UCSD-AML1 (cell line): Measurements from ENCODE around the gene NDUFAF8.

Source experiments
- DNase-seq: peaks from one replicate; lab custom pipeline; 2025; ENCODE audit not compliant: unreplicated experiment; lab: John Stamatoyannopoulos, UW

NDUFAF8 gene

DNA sequence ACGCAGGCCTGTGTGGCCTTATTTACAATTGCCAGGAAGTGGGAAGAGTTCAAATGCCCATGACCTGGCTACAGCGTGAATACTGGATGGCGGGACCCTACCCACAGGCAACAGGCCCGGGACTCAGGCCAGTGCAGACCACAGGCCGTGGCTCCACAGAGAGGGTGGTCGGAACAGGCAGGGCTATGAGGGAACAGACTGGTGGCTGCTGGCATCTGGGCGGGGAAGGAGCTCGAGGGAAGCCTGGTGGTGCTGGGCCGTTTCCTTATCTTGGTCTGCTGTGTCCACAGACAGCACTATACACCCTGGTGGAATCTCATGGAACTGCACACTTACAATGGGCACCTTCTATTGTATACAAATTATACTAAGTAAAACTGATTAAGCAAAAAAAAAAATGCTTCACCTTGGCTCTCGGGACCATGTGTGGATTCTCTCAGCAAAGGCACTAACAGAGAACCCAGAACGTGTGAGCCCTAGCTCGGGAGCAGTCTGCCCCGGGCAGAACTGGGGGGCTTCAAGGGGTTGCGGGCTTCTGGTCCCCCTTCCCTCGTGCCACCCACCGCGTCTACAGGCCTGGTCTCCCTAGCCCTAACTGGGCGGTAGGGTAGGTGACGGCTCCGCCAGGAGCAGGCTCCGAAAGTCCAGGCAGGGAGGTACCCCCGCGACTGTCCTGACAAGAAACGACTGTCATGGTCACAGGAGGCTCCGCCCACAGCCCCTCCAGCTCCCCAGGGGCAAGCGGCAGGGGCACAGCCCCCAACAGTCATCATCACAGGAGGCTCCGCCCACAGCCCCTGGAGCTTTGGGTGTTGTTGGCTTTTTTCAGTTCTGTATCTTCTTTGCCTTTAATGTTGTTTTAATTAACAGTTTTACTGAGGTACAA is 38.2 kb upstream of the NDUFAF8 start:
- peak; percentile 74 for DNase-seq

DNA sequence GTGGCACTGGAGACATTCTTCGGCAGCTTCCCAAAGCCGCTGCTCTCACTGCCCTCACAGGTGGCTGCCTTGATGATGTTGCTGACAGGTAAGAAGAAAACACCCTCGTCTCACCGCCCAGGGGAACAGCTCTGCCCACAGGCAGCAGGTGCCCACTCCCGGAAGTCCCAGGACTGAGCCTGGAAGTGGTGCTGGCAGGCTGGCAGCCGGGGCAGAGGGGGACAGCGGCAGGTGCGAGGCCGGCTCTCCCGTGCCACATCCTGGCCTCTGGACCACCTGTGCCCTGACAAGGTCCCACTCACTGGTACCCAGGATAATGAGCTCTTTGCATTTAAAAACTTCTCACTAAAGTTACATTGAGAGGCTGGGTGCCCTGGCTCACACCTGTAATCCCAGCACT is 36.8 kb upstream of the NDUFAF8 start:
- DNase-seq: no peak

DNA sequence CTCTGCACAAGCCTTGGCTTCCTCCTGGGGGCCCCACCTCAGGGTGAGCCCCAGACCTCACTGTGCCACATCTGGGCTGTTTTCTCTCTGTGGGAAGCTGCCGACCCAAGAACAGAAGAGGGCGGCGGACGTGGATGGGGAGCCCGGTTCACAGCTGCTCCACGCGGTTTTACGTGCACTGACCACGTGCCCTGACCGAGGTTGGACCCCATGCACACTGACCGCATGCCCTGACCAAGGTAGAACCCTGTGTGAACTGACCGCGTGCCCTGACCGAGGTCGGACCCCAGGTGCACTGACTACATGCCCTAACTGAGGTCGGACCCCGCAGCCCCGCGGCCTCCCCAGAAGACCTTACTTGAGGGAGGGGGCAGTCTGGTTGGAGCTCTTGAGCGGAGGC is 36.0 kb upstream of the NDUFAF8 start:
- DNase-seq: no peak

DNA sequence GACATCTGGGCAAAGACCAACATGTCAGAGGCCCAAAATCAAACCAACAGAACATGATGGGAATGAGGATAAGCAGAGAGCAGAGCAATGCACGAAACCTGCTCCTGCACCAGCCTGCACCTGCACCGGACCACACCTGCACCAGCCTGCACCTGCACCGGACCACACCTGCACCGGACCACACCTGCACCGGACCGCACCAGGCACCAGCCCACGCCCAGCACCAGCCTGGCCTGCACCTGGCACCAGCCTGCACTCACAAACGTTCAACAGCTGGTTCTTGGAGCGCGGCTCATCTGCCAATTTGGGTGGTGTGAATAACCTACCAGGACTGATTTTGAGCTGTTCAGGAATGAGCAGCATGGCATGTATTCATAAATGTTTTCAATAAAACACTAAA is 34.5 kb upstream of the NDUFAF8 start:
- no peak for DNase-seq

DNA sequence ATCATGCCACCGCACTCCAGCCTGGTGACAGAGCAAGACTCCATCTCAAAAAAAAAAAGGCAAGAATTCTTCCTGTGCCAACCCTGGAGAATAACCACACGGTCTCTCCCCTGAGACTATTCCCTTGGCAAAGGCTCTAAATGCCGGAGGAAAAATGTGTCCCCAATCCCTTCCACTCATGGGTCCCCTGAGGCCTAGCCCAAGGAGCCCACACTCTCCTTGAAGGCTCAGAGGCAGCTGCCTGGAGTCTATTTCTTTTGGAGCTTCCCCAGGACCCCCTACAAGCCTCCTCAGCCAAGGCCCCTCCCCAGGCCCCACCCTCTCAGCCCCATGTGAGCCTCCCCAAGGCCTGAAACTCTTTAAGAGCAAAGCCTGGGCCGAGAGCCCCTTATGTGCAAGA is 33.0 kb upstream of the NDUFAF8 start:
- no peak for DNase-seq

DNA sequence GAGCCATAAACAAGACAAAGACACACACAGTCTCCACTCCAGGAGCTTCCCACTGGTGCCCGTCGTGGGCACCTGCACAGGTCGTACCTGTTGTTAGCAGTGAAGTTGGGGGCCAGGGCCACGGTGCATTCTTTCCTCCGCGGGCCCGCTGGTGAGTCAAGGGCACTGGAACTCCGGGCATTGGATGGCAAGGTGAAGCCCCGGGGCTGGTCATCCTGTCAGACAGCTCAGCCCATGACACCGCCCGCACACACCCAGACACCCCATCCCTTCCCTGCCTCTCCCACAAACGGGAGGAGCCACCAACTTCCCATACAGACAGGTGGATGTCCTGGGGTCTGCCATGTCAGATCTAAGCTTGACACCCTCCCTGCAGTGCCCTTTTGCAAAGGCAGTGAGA is 32.5 kb upstream of the NDUFAF8 start:
- DNase-seq: no peak

DNA sequence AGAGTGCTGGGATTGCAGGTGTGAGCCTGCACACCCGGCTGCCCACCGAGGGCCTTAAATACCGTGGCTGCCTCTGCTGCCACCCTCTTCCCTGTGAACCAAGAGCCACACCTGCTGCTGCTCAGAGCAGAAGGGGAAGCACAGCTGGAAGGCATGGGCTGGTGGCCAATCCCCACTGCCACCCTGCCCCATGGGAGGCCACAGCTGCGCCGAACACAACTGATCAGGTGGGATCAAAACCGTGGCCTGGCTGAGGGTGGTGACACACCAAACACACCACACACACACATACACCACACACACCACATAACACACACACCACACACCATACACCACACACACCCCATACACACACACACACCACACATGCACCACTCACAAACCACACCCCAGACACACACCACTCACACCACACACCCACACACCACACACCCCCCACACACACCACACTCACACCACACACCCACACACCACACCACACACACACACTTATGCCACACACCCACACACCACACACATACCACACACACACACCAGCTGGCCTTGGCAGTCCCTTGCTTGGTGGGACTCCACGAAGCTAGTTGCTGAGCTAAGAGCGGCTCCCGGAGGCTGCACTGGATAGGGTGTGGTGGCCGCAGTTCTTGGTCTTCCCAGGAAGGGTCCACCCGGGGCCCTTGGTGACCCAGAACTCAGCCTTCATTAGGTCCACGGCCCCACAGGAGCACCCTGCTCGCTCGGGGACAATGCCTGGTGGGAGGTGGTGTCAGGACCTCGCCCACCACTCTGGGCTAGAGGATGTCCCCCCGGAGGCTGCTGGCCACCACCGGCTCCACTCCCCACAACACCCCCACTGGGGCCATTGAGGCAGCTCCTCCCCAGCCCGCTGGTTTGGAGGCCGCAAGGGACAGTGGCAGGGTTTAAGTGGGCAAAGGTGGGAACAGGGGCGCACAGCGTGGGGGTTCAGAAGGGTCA is 31.2 kb upstream of the NDUFAF8 start:
- DNase-seq: no peak

DNA sequence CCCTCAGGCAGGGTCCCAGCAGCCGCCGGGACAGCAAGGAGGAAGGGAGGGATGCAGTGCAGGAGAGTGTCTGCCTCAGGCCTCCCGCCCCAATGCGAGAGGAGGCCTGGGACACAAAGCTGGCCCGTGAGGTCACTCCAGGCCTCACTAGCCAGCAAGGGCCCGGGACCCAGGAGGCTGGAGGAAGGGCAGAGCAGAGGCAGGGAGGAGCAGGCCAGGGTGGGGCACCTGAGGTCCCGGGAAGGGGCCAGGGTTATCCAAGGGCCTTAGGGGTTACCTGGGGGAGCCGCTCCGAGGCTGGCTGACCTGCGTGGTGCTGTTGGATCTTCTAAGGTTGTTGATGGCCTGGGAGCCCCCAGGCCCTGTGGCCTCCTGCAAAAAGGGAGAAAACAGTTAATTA is 30.5 kb upstream of the NDUFAF8 start:
- no peak for DNase-seq

DNA sequence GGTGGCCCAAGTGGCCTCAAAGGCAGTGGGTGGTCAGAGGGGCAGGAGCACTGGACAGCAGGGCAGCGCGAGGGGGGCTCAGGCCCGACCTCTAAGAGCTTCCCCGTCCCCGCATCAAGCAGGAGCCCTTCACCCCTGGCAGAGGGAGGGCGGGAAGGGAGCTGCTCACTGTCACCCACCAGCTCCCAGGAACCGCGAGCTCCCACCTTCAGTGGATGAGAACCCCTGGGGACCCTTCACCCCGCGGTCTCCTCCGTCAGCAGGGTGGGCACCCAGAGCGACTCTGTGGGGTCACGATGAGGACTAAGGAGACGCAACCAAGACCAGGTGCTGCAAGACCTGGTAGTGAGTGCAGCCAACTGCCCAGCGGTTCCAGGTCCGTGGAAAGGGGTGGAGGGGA is 30.0 kb upstream of the NDUFAF8 start:
- DNase-seq: no peak

DNA sequence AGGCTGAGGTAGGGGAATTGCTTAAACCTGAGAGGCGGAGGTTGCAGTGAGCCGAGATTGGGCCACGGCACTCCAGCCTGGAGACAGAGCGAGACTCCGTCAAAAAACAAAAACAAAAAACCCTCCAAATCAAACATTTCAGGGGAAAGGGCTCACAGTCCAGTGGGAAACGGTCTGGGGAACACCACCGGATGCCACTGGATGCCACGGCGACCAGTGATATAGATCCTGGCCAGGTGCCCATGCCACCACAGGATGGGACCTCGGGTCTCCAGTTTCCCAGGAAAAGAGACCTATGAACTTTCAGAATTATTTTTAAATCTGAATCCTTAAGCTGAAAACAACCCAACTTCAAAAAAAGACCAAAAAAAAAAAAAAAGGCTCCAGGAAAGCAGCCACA is 28.7 kb upstream of the NDUFAF8 start:
- DNase-seq: no peak

DNA sequence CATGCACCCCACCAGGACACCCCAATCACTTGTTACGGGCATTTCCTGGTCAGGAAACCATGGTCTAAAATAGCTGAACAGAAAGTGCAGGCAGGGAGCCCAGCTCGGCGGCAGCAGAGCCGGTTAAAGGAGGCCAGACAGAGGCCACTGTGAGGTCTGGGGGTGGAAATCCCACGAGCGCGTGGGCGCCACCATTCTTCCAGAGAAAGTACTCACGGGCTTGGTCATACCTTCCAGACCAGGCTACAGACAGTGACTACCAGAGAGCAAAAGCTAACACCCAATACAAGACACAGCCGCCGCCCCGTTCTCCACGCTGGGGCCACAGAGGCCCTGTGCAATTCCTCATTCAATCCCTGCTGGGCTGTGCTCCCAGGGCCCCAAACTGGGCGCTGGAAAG is 28.2 kb upstream of the NDUFAF8 start:
- DNase-seq: peak; percentile 56

DNA sequence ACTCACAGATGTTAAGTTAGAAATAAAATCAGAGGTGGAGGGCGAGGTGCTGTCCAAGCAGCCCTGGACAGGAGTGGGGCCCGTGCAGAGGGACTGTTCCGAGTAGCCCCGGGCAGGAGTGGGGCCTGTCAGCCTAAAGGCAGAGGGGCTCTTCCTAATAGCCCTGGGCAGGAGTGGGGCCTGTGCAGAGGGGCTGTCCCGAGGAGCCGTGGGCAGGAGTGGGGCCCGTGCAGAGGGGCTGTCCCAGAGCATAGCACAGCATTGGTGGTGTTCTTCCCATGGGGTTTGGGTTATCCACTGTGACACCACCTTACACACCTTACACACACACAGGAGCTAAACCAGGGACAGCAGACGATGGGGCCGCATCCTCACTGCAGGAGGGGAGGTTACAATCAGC is 26.8 kb upstream of the NDUFAF8 start:
- no peak for DNase-seq

DNA sequence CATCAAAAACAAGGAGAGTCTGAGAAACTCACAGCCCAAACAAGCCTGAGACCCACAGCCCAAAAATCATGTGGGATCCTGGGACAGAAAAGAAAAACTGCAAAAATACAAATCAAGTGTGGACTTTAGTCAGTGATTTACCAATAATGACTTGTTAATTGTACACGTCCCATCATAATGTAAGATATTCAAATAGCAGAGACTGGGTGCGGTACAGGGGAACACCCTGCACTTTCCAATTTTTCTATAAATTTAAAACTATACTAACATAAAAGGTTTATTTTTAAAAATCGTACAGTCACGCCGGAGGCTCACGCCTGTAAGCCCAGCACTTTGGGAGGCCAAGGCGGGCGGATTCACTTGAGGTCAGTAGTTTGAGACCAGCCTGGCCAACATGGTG is 25.1 kb upstream of the NDUFAF8 start:
- DNase-seq: no peak

DNA sequence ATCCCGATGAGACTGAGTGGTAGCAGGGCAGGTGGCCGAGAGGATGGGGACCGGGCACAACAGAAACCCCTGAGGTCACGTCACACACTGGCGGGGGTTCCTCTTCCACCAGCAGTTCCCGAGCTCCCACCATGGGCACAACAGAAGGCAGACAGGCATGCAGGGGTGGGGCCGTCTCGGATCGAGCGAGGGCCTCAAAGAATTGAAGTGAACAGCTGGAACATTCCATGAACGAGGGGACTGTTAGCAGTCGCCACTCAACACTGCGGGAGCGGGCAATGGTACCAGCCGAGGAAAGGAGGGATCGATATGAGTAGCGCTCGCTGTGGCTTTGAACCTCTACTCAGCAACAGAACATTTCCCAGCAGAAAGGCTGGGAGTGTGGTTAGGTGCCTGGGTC is 21.6 kb upstream of the NDUFAF8 start:
- no peak for DNase-seq

DNA sequence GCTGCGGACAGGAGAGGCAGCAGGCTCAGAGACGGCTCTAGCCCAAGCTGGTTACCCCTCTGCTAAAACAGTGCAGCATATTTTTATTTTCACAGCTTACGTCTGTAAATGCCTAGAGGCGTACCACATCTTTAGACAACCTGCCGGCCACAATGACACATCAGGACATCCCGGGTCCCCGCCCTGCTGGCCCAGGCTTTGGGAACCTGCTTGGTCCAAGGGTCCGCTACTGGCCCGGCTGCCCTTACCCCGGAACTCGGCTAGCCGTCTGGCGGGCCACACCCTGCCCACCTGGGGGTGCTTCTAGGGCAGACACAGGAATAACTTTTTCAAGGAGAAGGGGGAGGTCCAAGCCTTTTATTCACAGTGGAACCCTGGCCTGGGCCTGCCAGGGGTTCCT is 20.7 kb upstream of the NDUFAF8 start:
- DNase-seq: no peak

DNA sequence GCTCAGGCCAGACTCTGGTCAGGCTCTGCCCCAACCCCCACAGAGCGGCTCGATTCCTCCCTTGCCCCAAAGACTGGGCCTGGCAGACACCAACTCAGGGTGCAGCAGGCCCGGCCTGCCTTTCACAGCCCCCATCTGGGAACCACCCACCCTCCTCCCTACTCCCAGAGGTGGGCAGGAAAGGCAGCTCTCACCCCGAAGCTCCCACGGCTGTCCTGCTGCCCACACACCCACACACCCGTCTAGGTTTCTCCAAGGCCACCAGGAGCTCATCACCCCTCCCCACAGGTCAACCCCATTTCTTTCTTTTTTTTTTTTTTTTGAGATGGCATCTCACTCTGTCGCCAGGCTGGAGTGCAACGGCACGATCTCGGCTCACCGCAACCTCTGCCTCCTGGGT is 20.1 kb upstream of the NDUFAF8 start:
- DNase-seq: no peak

DNA sequence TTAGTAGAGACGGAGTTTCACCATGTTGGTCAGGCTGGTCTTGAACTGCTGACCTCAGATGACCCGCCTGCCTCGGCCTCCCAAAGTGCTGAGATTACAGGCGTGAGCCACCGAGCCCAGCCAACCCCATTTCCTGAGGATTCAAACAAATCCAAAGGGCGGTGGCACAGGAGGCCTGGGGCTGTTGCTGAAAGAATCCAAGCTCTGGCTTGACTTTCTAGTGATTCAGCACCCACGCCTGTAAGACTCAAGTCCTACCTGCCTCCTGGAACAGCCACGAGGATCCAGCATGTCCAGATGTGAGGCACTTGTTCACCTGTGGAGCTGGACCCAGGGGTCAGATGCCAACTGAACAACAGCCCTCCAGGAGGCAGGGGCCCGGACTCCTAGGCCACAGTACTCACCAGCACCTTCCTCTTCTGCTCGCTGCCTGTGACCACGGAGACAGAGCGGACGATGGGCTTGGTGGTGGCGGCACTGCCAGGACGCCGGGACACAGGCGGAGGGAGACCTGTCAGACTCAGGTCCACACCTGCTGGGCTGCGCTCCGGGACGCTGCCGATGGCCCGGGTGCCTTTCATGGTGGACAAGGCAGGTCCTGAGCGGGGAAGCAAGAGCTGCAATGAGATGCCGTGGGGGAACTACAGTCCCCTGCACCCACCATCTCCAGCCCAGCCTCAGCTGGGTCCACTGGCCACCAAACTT is 19.5 kb upstream of the NDUFAF8 start:
- no peak for DNase-seq

DNA sequence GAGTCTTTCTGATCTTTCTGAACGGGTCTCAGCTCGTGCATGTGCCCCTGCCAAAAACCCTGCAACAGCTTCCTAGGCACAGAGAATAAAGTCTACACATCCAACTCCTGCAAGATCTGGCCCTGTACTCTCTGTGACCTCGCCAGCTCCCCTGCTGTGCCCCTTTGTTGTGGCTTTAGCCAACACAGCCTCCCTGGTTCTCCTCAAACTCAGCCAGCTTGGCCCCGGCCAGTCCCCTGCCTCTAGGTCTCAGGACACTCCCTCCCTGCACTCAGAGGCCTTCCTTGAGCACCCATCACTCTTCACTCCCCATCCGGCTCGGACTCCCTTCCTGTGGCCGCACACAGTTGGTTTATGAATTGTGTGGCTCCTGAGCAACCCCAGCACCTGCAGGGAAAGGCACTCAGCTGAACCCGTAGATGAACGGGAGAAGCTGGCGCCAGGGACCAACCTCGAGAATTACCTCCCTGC is 17.7 kb upstream of the NDUFAF8 start:
- no peak for DNase-seq

DNA sequence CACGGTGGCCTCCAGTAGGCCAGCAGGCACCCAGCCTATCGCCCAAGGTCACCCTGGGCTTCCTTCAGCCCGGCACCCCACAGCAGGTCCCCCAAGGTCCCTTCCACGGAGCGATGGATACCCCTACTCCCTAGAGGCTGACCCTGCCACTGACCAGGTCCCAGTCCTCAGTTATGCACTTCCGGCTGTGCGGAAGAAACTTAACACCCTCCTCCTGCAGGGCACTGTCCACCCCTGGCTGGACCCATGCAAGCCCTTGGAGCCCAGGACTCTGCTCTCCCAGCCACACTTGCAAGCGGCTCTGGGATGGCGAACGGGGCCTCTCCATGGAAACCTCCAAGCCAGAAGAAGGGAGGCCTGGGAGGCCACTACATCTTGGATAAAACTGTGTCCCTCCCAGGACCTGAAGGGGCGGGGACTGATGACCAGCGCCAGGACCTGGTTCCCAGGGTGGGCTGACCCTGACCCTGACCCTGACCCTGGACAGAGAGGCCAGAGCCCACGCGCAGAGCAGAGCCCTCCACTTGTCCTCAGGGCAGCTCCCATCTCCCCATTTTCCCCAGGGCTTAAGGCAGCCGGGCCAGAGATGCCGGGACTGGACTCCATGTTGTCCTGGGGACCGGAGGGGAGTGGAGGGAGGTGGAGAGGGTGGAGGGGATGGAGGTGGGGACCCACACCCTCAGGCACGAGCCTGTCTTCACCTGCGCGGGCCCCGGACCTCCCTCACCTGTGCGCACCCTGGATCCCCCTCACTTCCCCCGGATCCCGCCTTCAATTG is 17.1 kb upstream of the NDUFAF8 start:
- no peak for DNase-seq

DNA sequence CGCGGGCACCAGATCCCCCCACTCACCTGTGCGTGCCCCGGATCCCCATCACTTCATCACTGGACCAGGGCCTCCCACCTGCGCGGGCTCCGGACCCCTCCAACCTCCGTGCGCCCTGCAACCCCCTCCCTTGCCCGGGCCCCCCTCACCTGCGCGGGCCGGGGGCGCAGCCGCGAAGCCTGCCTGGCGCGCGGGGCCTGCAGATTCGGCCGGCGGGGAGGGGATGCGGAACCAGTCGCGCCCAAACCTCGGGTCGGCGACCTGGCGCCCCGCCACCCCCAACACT is 16.6 kb upstream of the NDUFAF8 start:
- DNase-seq: no peak
